Measurements from ENCODE around the gene FAM210A.
"Not testable (repeated sequence)": the region's sequence is repeated elsewhere in the genome, so short reads cannot be mapped to it uniquely, and the experiment has no call there.

Gene FAM210A, protein sequence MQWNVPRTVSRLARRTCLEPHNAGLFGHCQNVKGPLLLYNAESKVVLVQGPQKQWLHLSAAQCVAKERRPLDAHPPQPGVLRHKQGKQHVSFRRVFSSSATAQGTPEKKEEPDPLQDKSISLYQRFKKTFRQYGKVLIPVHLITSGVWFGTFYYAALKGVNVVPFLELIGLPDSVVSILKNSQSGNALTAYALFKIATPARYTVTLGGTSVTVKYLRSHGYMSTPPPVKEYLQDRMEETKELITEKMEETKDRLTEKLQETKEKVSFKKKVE

DNA sequence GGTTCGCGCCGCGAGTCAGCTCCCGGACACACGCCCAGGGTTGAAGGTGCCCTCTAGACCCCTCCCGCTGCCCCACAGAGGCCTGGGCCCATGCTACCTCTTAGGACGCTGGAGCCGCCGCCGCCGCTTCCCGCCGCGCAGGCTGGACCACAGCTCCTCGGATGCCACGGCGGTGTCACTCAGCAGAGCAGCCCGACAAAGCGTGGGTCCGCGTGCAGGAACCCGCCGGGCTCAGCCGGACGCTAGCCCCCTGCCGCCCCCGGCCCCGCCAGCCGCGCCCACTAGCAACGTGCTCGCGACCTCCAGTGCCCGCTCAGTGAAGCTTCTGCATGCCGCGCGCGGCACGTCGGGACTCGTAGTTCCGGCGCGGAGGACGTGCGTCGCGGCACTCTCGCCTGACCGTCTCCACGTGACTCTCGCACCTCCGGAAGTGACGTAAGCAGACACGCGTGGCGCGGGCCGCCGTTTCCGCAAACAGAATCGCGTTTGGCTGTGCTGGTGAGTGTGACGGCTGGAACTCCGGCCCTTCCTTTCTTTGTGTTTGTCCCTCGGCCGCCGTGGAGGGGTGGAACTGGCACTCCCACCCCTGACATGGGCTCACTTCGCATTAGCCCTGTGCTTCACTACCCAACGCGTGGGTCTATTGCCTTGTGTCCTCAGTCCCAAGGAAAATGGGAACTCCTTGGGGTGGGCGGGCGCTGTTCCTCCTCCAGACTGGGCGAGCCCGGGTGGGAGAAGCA is at the start of gene FAM210A, which contains the start of gene RNMT:
Gene FAM210A (minus strand): TSS at position 327 of the 740 bp plus-strand sequence. CDS start 44,481 bp downstream, outside the sequence.
Gene RNMT (plus strand): TSS at position 442 of the 740 bp plus-strand sequence. CDS start 4,845 bp downstream, outside the sequence.
- peak; percentile 88 for DNase-seq (ENCODE audit: low read depth)

DNA sequence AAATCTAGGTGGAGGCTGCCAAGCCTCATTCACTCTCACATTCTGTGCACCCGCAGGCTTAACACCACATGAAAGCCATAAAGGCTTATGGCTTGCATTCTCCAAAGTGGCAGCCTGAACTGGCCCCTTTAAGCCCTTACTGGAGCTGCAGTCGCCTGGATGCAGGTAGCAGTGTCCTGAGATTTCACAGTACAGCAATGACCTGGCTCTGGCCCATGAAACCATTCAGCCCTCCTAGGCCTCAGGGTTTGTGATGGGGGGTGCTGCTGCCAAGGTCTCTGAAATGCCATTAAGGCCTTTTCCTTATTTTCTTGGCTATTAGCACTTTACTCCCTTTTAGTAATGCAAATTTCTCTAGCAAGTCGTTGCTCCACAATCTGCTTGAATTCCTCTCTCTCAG is 48.7 kb upstream of the FAM210A start:
- no peak for DNase-seq (ENCODE audit: low read depth)

DNA sequence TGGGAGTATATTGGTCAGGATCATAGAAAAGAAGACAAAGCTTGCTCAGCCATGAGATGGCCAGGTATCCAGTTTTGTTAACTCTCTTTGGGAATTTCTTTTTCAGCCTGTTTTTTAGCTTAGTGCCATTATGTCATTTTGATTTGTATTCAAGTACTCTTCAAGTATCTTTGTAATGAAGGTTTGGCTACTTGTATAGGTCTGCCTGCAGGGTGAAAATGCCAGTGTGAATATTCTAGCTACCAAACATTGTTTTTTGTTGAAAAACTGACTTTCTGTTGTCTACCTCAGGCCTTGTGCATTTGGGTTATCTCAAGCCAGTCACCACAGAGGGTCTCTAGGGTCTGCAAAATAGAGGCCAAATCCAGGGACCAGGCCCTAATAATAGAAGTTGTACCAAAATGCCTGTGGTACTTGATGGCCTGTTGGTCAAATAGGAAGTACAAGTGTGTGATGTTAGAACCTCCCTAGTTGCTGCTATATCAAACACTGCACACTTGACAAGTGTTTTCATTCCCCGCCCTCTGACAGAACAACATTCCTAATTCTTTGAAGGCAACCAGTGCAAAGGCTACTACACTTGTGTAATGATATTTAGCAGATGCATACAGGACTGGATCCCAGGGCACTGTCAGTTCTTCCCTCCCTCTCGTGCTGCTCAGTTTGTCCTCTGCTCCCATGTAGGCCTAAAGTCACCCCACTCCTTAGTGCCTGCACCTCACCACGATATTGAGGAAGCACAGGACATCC is 36.5 kb upstream of the FAM210A start:
- no peak for DNase-seq (ENCODE audit: low read depth)

DNA sequence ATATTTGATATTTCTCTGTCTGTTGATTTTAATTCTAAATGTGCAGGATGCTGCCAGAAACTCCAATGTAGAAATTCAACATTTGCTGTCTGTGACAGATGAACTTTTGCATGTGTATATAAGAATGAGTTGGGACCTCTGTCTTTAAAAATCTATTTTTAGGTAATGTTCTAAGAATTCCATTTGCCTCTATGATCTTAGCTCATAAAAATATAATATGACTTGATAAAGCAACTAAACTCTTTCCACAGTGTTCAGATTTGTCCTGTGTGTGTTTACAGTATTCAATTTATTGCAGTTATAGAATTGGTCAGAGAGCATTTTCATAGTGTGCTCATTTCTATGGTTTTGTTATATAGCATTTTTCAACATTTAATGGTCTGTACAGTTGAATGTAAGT is 33.7 kb upstream of the FAM210A start:
- no peak for DNase-seq (ENCODE audit: low read depth)

DNA sequence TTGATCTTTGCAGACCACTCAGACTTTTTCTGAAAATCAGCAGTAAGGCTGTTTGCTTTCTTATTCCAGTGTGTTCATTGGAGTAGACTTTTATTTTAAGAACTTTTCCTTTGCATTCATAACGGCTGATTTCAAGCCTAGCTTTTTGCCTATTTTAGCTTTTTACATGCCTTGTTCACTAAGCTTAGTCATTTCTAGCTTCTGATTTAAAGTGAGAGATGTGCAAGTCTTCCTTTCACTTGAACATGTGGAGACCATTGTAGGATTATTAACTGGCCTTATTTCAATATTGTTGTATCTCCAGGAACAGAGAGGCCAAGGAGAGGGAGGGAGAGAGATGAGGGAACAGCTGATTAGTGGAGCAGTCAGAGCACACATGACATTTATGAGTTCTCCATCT is 32.3 kb upstream of the FAM210A start:
- DNase-seq (ENCODE audit: low read depth) = no peak

DNA sequence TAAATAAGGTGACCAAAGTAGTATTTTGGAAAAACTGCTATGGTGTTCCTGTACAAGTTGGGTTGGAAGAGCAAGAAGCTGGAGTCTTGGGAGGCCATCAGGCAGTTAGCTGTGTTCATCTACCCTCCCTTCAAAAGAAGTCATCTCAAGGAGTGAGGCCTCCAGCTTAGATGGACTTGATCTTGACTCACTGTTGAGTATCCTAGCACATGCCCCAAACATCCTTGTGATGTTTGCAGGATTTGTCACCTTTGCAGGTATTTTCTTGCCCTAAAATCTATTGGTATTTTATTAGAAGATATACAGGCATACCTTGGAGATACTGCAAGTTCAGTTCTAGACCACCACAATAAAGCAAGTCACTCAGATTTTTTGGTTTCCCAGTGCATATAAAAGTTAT is 30.3 kb upstream of the FAM210A start:
- no peak for DNase-seq (ENCODE audit: low read depth)

DNA sequence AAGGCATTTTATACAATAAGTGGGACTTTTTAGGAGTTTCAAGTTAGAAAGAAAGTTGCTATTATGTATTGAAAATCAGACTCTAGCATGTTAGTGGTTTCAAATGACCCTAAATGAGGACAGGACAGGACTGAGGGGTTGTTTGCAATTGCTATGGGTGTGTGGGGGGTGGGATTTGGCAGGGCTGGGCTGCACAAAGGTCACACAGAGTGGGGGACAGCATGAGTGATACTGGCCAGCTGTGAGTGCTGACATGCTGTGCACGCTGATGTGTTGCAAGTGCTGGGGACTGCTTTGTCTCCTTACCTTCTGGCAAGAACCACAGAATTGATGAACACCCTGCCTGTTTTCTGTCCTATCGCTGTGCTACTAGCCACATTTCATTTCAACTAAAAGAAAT is 29.9 kb upstream of the FAM210A start:
- DNase-seq (ENCODE audit: low read depth) = no peak

DNA sequence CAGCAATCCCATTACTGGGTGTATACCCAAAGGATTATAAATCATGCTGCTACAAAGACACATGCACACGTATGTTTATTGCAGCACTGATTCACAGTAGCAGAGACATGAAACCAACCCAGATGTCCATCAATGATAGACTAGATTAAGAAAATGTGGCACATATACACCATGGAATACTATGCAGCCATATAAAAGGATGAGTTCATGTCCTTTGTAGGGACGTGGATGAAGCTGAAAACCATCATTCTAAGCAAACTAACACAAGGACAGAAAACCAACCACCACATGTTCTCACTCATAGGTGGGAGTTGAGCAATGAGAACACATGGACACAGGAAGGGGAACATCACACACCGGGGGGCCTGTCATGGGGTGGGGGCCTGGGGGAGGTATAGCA is 25.2 kb upstream of the FAM210A start:
- not testable (repeated sequence) for DNase-seq (ENCODE audit: low read depth)

DNA sequence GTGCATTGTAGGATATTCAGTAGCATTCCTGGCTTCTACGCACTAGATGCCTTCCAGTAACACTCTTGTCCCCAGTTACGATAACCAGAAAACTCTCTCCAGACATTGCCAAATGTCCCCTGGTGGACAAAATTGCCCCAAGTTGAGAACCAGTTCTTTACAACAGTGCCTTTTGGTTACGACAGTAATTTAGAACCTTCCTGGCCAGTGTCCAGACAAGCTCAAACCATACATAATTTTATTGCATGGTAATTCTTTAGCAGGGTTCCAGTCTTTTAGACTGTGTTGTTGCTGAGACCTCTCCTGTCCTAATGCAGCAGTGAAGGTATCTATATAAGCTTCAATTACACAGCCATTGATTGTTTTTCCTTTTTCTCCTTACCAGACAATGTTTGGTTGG is 20.3 kb upstream of the FAM210A start:
- no peak for DNase-seq (ENCODE audit: low read depth)

DNA sequence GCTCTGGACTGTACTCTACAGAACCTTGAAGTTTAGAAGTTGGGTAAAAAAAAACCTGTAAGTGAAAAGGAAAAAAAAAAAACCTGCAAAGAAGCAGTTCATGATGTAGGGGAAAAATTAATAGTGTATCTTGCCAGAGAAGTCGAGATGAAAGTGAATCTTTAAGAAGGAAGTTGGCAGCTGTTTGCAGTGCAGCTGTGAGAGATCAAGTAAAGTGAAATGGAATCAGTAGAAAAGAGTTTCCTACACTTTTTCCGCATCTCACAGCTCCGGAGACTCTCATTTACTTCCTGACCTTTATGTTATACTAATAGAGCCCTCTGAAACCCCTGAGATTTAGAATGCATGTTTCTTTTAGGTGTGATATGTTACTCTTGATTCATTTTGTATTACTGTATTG is 19.3 kb upstream of the FAM210A start:
- no peak for DNase-seq (ENCODE audit: low read depth)

DNA sequence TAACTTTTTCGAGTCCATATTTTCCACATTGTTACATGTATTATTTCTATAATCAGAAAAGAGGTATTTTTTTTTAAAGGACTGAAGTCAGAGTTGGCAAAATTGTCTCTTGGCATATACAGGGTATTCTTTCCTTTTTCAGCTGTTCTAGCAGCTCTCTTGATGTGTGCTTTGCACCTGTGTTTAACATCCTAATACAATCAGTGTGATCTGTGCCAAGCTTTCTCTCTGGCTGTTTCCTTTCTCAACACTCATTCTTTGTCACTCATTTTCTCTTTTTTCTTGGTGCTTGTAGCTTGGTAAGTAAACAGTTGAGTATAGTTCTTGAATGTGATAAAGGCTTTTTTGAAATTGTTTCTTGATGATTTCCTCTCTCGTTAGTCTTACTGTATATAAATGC is 9.3 kb upstream of the FAM210A start:
- DNase-seq (ENCODE audit: low read depth) = no peak

DNA sequence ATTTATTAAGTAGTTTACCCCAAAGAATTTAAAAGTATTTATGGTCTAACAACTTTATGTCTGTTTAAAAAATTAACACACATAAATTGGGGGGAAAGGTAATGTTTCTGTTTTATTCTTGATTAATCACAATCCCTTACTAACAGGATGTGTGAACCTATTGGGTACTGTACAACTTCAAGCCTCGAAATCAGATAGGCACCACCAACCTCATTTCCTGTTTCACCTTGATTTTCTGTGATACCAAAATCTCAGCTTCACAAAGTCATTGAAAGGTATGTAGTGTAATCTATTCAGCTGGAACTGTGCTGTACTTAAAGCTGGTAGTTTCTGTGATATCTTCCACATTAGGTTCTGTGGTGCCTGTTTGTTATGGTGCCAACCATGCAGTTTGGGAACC is 4.1 kb upstream of the FAM210A start:
- DNase-seq (ENCODE audit: low read depth) = no peak

DNA sequence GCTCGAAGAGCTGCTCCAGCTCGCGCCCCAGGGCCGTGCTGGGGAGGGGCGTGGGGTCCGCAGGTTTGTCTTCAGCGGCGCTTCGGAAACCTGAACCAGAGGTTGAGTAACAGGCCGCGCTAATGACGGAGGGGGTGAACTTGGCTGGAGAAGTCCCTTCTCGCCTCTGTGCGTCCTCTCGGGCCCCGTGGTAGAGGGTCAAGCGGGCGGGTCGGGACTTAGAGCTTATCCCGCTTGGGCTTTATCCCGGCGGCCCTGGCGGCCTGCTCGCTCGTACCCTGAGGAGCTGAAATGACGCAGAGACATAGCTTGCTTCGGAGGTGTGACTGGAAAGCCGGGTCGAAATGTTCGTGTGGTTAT is 594 bp upstream of the FAM210A start:
- peak; percentile 33 for DNase-seq (ENCODE audit: low read depth)

DNA sequence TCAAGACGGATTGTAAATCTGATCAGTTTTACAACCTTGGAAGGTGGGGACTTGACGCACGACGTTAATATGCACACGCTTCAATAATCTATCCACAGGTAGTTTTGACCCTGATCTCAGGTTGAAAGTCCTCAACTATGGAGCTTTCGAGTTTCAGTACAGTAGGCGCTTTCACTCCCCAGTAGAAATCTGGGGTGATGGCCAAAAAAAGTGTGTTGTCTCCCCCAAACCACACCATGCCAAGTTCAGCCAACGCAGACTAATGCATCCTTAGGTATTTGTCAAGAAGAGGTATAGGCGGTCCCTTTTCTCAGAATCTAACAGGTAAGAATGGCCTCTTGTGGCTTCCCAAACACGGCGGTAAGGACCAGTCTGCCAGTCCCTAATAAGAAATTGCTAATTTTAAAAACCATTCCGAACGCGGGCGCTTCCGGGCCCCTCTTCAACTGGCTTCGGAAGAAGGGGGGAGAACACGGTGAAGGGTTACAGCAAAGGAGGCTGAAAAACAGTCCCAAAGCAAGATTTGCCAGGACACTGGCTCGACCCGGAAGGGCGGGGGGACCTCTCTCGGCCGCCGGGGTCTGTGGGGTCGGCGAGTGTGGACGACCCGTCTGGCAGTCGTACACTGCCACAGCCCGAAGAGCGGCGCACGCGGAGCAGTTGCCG is 659 bp downstream of the FAM210A start:
- no peak for DNase-seq (ENCODE audit: low read depth)

DNA sequence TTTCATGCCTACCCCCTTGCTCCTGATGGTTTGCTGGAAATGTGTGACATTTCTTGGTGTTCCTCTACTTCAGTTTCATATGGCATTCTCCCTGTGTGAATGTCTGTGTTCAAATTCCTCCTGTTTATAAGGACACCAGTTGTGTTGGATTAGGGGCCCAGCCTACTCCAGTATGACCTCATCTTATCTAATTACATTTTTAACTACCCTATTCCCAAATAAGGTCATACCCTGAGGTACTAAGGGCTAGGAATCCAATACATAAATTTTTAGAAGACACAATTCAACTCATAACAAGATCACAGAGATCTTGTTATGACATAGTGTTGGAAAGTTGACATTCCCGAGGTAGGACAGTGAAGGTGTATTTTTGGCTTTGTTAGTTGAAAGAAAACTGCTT is 5.5 kb downstream of the FAM210A start:
- DNase-seq (ENCODE audit: low read depth) = no peak

DNA sequence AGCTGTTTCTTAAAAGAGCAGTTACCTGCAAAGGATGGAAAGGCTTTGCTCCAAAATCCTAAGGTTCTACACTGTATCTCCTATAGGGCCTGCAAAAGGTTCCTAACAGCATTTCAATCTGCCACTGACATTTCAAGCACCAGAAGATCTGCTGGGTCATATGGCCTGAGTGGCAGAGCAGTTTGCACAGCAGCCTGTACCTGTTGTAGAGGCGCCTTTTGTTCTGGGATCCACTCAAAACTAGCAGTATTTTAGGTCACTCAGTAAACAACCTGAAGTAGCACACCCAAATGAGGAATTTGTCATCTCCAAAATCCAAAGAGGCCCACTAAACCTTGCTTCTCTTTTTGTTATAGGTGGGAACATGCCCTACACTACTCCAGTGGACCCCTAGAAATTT is 6.2 kb downstream of the FAM210A start:
- DNase-seq (ENCODE audit: low read depth) = no peak

DNA sequence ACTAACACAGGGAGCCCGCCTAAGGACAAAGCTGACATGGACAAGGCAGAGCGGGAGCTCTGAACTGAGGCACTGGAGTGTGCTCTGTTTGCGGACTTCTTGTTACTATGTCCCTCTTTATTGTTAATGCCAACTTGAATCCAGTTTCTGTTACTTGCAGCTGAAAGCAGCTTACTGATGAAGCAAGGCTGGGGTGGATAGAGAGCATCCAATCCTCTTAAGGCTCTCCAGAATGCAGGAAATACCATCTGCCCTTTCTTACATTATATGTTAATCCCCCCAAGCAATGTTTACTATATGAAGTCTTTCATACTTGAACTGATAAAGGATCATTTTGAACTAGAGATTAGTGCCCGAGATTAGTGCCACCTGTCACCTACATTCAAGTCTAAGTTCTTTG is 9.4 kb downstream of the FAM210A start:
- no peak for DNase-seq (ENCODE audit: low read depth)

DNA sequence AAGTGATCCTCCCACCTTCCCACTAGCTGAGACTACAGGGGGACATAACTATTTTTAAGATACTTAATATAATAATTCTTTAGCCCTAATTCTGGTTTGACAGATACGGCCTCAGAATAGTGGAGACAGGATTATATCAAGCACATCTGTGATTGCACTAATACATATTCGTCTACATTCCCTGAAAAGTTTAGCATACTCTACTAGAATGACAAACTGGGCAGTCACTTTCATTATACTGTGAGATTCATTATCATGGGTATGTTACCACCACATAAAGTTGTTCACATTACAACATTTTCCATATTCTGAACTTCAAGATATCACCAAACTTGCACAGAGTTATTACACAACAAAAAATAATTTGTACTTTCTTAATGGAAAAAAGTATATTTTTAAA is 11.0 kb downstream of the FAM210A start:
- no peak for DNase-seq (ENCODE audit: low read depth)

DNA sequence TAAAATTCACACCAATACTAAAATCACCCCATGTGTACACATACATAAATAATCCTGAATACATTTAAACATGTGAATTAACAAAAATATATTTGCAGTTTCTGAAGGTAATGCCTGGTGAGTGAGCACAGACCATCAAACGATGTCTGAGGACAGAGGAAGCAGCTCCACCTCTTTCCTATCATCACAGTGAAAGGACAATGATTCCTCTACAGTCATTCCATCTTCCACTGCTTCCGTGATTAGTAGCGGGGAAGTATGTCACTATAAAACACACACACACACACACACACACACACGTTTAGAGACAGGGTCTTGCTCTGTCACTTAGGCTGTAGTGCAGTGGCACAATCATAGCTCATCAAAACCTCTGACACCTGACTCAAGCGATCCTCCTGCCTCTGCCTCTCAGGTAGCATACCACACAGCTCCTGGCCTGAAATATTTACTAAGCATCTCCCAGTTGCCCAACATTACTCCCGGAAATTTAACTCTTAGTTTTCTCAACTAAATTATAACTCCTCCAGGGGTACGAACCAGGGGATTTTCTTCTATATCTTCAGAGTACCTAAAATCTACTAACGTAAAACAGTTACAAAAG is 12.8 kb downstream of the FAM210A start:
- no peak for DNase-seq (ENCODE audit: low read depth)

DNA sequence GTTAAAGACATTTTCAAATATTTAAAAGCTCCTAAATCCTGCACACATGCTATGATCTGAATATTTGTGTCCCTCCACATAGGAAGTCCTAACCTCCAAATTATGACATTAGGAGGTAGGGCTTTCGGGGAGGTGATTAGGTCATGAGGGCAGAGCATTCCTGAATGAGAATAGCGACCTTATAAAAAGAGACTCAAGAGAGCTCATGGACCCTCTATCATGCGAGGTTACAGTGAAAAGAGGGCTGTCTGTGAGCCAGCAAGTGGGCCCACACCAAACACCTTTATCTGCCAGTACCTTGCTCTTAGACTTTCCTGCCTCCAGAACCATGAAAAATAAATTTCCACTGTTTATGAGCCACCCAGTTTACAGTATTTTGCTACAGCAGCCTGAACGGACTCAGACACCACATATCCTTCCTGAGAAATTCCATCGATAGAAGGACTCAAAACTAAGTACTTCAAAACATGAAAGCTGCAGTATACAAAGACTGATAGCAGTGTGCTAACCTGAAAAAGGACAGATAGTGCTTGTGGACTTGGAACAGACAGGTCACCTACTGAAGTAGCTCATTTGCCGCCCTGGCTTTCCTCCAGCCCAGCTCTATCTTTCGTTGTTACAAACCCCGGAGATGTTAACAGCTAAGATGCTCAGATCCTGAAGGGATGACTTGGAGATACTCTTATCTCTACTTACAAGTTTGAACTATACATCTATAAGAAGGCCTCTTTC is 13.8 kb downstream of the FAM210A start:
- DNase-seq (ENCODE audit: low read depth) = no peak

DNA sequence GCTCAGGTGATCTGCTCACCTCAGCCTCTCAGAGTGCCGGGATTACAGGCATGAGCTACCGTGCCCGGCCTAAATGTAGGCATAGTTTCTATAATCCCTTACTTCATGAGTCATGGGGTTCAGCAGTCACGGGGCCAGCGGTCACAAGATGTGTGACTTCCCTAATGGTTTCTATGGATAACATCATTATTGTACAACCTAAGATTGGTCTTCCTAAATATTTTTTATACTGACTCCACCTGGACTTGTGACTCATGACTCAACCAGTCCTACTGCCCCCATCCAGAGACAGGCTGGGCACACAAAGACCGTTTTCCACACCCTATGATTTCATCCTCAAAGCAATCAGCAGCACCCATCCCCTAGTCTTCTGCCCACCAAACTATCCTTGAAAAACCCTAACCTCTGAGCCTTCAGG is 15.9 kb downstream of the FAM210A start:
- DNase-seq (ENCODE audit: low read depth) = peak; percentile 63
